Kidney capillary endothelial cell (primary cell): Measurements from ENCODE around the gene RNH1.

Experiments
- DNase-seq: peaks from one replicate; pipeline ENCODE4 v3.0.0-alpha.2; 2018; ENCODE audit warnings: low spot score

The RNH1 gene

DNA sequence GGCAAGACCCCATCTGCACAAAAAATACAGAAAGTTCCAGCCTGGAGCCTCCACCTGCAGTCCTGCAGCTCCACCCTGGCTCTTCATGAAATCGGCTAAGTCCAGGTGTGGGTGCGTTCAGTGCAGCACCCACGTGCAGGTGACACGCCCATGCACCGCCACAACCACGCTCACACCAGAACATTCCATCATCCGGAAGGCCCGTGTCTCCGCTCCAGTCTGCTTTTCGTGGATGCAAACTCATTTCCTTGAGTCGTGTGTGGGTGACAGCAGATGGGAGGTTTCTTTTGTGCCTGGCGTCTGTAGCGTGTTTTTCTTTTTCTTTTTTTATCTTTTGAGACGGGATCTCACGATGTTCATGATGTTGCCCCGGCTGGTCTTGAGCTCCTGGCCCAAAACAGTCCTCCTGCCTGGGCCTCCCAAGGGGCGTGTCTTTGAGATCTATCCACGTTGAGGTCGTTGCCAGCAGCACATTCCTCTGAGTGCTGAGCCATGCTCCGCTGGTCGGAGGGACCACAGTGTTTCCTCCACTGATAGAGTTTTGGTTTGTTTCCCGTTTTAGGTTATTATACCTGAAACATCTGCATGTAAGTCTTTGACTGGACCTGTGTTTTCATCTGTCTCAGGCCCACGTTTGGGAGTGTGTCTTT, 49.8 kb downstream of the RNH1 start:
- no peak for DNase-seq

DNA sequence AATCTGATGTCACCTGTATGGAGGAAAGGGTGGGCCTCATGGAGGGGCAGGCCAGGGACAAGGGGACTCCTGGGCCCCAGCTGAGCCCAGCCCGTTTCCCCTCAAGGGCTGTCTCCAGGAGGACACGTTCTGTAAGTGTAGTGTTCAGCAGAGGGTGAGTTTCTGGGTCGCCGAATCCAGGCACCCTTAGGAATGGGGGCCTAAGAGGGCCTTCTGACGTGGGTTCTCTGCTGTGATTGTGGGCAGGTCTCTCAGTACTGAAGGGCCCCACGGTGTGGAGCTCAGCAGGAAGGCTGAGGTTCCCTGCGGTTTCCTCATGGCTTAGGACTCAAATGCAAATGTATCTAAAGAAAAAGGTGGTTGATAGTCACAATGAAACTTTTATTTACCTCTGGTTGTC, 50.5 kb downstream of the RNH1 start:
- no peak for DNase-seq

DNA sequence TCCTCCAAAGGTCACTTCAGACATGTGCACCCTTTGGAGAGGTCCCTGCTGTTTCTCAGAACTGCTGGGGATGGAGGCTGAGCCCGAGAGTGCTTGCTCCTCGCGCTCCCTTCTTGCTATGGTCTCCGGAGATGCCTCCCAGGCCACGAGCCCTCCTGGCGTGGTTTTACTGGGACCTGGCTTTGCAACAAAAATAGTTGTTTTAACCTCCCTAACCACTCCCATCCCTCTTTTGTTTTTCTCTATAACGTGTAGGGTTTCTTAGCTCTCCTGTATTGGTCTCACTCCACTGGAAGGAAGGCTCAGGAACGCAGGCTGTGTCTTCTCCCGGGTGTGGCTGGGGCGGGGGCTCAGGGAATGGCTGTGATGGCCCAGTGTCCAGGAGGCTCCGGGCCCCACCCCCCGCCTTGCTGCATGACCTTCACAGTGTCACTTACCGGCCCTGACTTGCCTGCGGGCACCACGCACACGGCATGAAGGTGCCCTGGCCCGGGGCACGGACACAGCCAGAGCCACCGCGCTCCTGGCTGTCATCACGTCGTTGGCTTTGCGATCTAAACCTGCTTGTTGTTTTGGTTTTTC, 51.4 kb downstream of the RNH1 start:
- no peak for DNase-seq

DNA sequence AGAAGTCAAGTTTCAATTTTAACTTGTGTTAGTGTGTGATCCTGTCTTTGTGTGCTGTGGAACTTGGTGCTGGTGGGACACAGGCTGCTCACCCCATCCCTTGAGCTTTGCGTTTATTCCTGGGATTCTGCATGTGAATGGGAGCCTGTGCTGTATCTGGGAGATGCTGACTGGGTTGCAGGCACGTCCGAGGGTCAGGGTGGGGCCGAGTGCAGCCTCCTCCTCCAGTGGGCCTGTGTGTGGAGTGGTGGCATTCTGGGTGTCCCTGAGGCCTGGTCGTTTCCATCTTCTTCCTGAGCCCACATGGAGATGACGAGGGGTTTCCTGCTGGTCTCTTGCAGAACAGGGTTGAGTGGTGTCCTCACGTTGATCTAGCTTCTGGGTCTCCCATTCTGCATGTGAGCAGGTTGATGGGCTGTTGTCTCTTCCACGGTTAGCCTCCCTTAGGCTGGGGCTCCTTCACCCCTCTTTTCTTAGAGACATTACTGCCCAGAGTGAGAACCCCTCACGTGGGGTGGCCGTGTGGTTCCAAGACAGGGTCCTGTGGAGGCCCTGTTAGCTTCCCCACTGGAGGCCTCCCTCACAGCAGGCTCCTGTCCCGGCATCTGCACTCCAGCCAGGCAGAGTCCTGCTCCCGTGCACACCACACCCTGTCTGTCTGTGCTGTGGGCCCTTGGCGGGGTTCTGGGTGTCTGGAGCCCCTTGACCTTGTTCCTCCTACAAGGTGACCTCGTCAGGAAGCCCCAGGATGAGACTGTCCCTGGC, 52.1 kb downstream of the RNH1 start:
- DNase-seq = no peak

DNA sequence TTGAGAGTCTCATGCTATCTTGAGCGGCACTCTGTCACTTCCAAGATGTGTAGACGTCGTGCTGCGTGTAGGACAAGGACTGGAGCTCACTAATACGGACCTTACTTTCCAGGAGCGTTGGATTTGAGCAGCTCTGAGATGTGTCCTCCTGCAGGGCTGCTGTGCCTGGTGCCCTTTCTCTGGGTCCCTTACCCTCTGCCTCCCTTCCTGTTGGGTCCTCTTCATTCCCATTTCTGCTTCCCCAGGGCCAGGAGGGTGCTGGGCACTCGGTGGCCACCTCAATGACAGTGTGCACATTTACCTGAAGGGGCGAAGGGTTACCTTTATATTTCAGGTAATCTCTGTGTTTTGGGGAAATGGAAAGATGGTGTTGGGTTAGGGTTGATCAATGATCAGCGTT, 53.0 kb downstream of the RNH1 start:
- no peak for DNase-seq

DNA sequence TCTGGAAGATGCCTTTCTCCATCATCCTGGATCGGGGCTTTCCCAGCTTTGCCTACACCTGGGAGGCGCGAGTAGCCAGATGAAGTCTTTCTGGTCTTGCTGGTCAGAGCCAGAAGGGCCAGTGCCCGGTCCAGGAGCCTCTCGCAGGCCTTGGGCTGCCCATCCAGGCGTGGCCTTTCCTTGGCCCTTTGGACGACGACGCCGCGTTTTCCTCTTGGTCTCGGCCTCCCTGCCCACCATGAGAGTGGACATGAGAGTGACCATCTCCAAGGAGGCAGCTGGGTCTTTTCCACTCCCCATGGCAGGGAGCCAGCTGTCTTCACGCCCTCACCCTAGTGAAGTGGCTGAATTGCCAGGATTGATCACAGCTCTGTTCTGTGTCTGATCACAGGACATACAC, 53.5 kb downstream of the RNH1 start:
- DNase-seq = no peak

DNA sequence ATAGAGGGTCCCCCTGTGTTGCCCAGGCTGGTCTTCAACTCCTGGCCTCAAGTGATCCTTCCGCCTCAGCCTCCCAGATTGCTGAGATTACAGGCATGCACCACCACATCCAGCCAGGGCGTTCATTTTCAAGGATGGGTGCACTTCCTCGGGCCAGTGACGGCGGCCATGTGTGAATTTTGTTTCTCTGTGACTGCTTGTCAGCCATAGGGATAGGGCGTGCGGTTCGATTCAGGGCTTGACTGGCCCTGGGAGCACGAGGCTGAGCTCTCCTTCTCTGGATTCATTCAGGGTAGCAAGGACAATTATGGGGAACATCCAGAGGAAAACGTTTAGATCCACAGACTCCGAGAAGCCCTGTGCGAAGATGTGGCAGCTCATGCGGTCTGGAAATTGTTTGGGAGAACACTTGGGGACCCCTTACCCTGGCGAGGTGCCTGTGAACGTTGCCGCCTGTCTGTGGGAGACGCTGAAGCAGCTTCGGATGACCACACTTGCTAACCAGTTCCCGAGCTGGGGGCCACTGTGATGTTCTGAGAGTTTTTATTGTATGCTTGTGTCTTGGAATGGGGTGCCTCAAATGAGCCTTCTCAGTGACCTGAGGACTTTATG, 54.0 kb downstream of the RNH1 start:
- DNase-seq = no peak

DNA sequence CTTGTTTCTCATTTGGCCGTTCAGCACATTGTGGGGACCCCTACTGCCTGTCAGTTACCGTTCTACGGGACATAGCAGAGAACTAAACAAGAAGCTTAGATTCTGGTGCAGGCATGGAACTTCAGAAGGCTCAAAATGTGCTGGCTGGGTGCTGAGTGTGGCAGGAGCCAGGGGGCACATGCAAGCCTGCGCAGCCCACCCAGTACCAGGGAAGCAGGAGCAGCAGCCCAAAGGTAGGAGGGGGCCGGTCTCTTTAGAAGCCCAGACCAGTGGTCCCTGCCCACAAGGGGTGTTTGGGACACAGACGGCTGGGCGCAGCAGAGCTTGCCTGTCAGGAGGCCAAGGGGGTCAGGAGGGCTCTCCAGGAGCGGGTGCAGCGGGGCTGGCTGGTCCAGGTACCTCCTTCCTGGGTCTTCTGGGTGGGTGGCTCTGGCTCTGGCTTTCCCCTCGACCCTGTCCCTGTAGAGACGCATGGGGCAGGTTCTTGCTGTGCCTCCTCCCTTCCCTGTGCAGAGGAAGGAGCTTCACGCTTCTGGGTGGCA, 54.8 kb downstream of the RNH1 start:
- DNase-seq = no peak

DNA sequence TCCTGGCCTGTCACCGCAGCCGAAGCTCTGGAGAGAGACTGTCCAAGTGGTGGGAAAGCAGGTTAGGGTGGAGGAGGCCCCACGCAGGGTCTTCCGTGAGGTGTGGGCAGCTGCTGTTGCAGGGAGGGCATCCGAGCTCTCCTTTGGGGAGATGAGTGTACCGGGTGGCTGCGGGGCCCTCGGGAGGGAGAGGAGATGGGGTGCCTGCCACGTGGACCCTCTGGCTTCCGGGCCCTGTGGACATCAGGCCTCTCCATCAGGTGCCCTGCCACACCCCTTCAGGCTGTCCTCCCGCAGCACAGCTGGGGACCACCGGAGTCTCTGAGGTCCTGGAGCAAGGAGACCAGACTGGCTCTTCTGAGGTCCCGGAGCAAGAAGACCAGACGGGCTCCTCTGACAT, 55.3 kb downstream of the RNH1 start:
- DNase-seq = no peak

DNA sequence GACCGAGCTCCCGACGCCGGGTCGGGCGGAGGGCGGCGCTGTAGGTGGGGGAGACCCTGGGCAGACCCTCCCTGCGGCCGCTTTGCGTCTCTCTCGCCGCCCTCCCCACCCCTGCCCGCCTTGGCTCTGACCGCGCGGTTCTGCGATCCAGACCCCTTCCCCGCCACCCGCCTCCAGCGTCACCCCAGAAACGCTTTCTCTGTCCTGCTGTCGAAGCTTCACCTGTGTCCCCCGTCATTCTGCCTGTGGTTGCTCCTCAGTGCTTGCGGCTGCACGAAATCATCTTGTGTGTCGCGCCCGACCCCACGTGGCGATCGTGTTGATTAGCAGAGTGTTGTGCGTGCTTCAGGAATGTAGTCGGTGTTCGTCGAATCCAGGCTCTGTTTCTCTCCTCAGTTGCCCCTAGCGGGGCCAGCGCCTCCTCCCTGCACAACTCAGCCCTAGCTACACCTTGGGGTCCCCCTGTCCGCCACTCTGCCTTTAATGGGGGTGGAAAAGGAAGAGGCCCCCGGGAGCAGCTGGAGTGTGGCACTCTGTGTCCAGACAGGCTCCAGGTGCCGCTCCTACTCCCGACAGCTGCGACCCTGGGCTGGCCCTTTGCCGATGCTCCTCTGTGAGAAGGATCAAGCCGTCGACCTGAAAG, 56.1 kb downstream of the RNH1 start:
- peak; percentile 53 for DNase-seq

DNA sequence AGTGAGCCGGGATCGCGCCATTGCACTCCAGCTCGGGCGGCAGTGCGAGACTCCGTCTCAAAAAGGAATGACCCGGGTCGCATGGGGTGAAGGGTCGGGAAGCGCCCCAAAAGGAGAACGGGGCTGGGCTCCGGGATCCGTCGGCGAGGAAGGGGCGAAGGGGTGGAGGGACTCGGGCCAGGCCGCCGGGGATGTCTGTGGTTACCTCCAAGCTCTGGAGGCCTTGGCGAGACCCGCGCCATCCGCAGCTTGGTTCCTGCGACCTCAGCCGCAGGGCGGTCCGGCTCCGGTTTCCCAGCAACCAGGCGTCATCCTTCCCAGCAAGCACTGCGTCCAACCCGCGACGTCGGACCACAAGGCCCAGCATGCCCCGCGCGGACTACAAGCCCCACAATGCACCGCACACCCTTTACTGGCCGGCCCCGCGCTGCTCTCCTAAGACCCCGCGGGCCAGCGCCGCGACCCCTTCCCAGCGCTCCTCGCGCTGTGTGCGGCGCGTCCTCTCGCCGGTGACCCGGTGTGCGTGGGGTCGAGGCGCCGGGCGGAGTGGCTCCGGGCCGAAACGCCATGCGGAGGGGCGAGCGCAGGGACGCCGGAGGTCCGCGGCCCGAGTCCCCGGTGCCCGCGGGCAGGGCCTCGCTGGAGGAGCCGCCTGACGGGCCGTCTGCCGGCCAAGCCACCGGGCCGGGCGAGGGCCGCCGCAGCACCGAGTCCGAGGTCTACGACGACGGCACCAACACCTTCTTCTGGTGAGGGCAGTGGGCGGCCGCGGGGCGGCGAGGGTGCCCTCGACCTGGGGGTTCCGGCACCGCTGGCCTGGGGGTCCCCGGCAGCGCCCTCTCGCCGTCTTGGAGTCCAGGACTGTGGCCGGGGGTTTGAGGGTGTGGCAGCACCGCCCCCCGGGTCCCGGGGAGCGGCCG, 56.9 kb downstream of the RNH1 start, which contains the start of gene PTDSS2:
TSS of gene PTDSS2 (plus strand) at position 391 of the 920 bp plus-strand sequence. CDS start at position 568, 177 bp downstream.
- peak; percentile 86 for DNase-seq

DNA sequence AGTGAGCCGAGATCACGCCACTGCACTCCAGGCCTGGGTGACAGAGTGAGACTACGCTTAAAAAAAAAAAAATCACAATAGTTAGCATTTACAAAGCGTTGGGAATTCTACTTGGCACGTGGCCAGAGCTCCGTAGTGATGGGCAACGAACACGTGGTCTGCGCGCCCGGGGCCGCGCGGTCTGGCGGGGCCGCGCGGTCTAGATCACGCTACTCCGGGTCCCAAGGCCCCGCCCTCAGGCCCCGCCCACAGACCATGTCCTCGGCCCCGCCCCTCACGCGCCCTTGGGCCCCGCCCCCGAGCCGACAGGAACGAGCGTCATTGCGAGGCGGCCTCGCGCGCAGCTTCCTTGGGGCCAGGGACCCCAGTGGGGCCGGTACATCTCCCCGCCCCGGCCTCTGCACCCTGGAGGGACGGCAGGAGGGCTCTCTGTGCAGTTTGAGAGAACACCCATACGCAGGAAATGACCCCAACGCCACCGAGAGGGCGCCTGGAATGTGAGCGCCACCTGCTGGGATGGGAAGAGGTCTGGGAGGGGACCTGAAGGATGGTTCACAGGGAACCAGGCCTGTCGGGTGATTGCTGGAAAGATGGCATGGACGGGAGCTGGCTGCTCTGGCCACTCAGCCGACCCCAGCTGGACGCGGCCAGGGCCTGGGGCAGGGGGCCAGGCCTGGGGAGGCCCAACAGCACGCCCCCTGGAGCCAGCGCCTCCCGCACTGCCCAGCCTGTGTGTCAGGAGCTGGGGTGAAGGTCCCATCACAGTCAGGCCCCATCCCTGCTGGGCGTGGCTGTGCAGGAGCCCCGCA, 58.9 kb downstream of the RNH1 start:
- DNase-seq = peak; percentile 89

DNA sequence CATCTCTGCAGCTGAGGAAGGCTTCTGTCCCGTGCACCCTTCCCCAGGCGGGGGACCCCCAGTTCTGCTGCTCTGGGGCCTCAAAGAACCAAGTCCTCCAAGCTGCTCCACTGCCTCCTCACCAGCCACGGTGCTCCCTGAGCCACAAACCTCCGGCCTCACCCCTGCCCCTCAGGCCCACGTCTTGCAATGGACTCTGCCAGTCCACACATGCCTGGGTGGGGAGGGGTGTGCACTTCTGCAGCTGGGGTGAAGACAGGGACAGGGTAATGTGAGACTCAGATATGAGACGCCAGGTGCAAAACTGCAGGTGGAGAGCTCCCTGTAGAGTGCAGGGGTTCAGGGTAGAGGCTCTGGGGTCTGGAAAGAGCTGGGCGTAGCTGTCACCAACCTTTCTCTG, 60.2 kb downstream of the RNH1 start:
- no peak for DNase-seq

DNA sequence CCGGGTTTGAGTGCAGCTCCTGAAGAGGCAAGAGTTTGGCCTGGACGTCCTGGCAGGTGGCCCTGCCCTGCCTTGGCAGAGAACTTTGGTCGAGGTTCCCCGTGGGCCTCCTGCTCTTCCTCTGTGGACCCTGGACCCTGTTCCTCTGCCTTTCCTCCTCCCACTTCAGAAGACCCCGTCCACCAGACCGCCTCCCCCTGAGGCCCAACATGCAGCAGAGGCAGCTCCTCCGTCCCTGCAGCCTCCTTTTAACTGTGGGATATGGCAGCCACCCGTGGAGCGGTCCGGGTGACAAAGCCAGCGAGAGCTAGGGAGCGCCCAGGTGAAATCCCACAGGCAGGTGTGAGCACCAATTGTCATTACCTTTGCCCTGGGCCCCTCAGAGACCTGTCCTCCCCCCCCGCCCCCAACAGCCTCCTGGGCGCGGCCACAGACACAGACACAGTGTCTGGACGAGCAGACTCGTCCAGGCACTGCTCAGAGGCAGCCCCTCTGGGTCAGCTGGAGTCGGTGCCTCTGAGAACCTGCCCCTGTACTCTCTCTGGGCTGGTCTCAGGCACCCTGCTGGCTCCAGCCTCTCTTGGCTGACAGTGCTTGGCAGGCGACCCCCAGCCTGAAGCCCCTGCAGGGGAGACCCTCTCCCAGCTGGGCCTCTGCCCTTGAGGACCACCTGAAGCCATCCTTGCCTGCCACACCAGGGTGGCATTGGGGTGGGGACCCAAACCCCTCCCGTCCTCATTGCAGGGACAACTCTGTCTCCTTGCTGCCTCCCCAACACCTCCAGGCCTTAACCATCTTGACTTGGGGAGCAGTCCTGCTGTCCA, 61.1 kb downstream of the RNH1 start:
- no peak for DNase-seq
